Activated CD8-positive, alpha-beta T cell treated with anti-CD3 and anti-CD28 coated beads for 36 hours (primary cell): ENCODE data around the gene DNAI7. TPM values are rescaled to one million over a fixed set of nuclear protein-coding genes. Genes with fewer than 3 reads are reported as not detected.

Experiments used
- ATAC-seq: fragments of 200-7000 bp; cut with Tn5 transposase; one replicate; pipeline ENCODE4 v1.10.0; 2021; ENCODE audit warnings: mild to moderate bottlenecking, moderate library complexity
- CTCF ChIA-PET: fragments of 350-600 bp; sonication (Branson Sonifier 250); formaldehyde crosslinking; loops from one replicate; lab custom pipeline; 2021; ENCODE audit warnings: antibody characterized with exemption; lab: Charles Lee
- POLR2A ChIA-PET: fragments of 350-600 bp; sonication (Branson Sonifier 250); formaldehyde crosslinking; loops from one replicate; lab custom pipeline; 2021; ENCODE audit warnings: antibody characterized with exemption; lab: Charles Lee
- DNase-seq: peaks from one replicate; pipeline ENCODE4 v3.0.0-alpha.2; 2020
- H3K27ac Mint-ChIP-seq: one replicate; pipeline ENCODE4 v1.8.0; 2021; ENCODE audit warnings: mild to moderate bottlenecking, mixed read lengths
- H3K27me3 Mint-ChIP-seq: one replicate; pipeline ENCODE4 v1.8.0; 2021; ENCODE audit warnings: mixed read lengths
- H3K36me3 Mint-ChIP-seq: one replicate; pipeline ENCODE4 v1.8.0; 2021; ENCODE audit warnings: low read depth, mixed read lengths
- H3K4me1 Mint-ChIP-seq: one replicate; pipeline ENCODE4 v1.8.0; 2021; ENCODE audit warnings: low read depth, mixed read lengths
- H3K4me3 Mint-ChIP-seq: one replicate; pipeline ENCODE4 v1.8.0; 2021; ENCODE audit warnings: mild to moderate bottlenecking, moderate library complexity, mixed read lengths
- H3K9me3 Mint-ChIP-seq: one replicate; pipeline ENCODE4 v1.8.0; 2021; ENCODE audit warnings: mixed read lengths
- CTCF ChIP-seq: fragments of 200-600 bp; IDR thresholded peaks from one replicate; pipeline ENCODE4 v1.8.0; 2022; ENCODE audit warnings: antibody characterized with exemption, mild to moderate bottlenecking
- intact Hi-C: fragments of 100-400 bp; cut with micrococcal nuclease; formaldehyde crosslinking; loops from one replicate; pipeline ENCODE4 v1.10.0; 2022
- total RNA-seq, 2 experiments: library from RNA; stranded (reverse); gene quantifications; one replicate each; pipeline ENCODE4 v1.2.3, GENCODE V29; 2021

Gene DNAI7
- total RNA-seq, 2 experiments from 2014 or later, result not detected

GRCh38 chr12:25187781-25188180, 7.2 kb downstream of the DNAI7 start:
- CTCF ChIA-PET, result no interaction called here
- DNase-seq, result no peak
- TF ChIP-seq CTCF, result no peak
- Mint-ChIP-seq H3K4me3 (no peak overlapping the region), H3K36me3 (no peaks in the 10 kb centered on the region), H3K27me3 (no peaks in the 10 kb centered on the region), H3K27ac (no peak overlapping the region), H3K9me3 (no peaks in the 10 kb centered on the region), H3K4me1 (peaks cover 19% of the 10 kb centered on the region)
- POLR2A ChIA-PET, result no interaction called here
- ATAC-seq, result no peak
- intact Hi-C loops, result no loop called here

- no peak for TF ChIP-seq CTCF
- peak; percentile 32 for DNase-seq
- H3K27ac Mint-ChIP-seq, result peak overlapping the region; percentile 83
- ATAC-seq, result peak; percentile 86
- peak overlapping the region; percentile 68 for H3K4me3 Mint-ChIP-seq
- H3K27me3 Mint-ChIP-seq, result no peaks in the 10 kb centered on the region
- intact Hi-C loops, result no loop called here
- ChIA-PET CTCF (interaction anchor here (1.0 kb wide), 1 partner anchor 32 kb away, joined by 4 read pairs; no protein-coding TSS in a partner anchor), POLR2A (no interaction called here)
- H3K36me3 Mint-ChIP-seq, result no peaks in the 10 kb centered on the region
- H3K9me3 Mint-ChIP-seq, result no peaks in the 10 kb centered on the region
- peaks cover 19% of the 10 kb centered on the region for H3K4me1 Mint-ChIP-seq
These were observed 8.1 kb downstream of the DNAI7 start for GRCh38 chr12:25186788-25187402.

GRCh38 chr12:25186038-25186787, 8.7 kb downstream of the DNAI7 start:
- Mint-ChIP-seq H3K27ac (peak overlapping the region; percentile 67), H3K4me1 (peaks cover 19% of the 10 kb centered on the region), H3K4me3 (peak overlapping the region; percentile 68), H3K36me3 (no peaks in the 10 kb centered on the region), H3K27me3 (no peaks in the 10 kb centered on the region), H3K9me3 (no peaks in the 10 kb centered on the region)
- ChIA-PET CTCF (interaction anchor here (1.0 kb wide), 1 partner anchor 31 kb away, joined by 4 read pairs; no protein-coding TSS in a partner anchor), POLR2A (no interaction called here)
- no peak for TF ChIP-seq CTCF
- peak; percentile 47 for ATAC-seq
- intact Hi-C loops, result no loop called here
- DNase-seq, result no peak

GRCh38 chr12:25184132-25184531, 10.8 kb downstream of the DNAI7 start:
- no peaks in the 10 kb centered on the region for H3K27me3 Mint-ChIP-seq
- ATAC-seq (peak; percentile 28), DNase-seq (no peak)
- intact Hi-C loops, result no loop called here
- no peaks in the 10 kb centered on the region for H3K36me3 Mint-ChIP-seq
- peaks cover 3% of the 10 kb centered on the region for H3K9me3 Mint-ChIP-seq
- H3K27ac Mint-ChIP-seq, result no peak overlapping the region
- H3K4me1 Mint-ChIP-seq, result peaks cover 19% of the 10 kb centered on the region
- no peak overlapping the region for H3K4me3 Mint-ChIP-seq
- ChIA-PET POLR2A (no interaction called here), CTCF (interaction anchor here (2.1 kb wide), 1 partner anchor 28 kb away, joined by 8 read pairs; no protein-coding TSS in a partner anchor)
- TF ChIP-seq CTCF, result no peak

- H3K27me3 Mint-ChIP-seq, result no peaks in the 10 kb centered on the region
- no peak for ATAC-seq
- TF ChIP-seq CTCF, result no peak
- ChIA-PET CTCF (interaction anchor here (1.1 to 1.6 kb wide), 2 partner anchors 11 to 28 kb away, joined by 3 read pairs; no protein-coding TSS in a partner anchor), POLR2A (no interaction called here)
- no peak overlapping the region for H3K27ac Mint-ChIP-seq
- H3K36me3 Mint-ChIP-seq, result no peaks in the 10 kb centered on the region
- H3K4me1 Mint-ChIP-seq, result peaks cover 19% of the 10 kb centered on the region
- DNase-seq, result no peak
- intact Hi-C loops, result no loop called here
- H3K4me3 Mint-ChIP-seq, result no peak overlapping the region
- H3K9me3 Mint-ChIP-seq, result peaks cover 3% of the 10 kb centered on the region
These were observed 12.2 kb downstream of the DNAI7 start for GRCh38 chr12:25182765-25183164.
